GM19324 (cell line): ENCODE results near the gene VPS11.
"Not testable (repeated sequence)": the region's sequence is repeated elsewhere in the genome, so short reads cannot be mapped to it uniquely, and the experiment has no call there.

Experiments used
- ATAC-seq: cut with Tn5 transposase; IDR thresholded peaks from one replicate; pipeline ENCODE4 v1.9.1; 2021; ENCODE audit warnings: mild to moderate bottlenecking, moderate library complexity; ENCODE audit not compliant: unreplicated experiment, low FRiP score

The VPS11 gene

DNA sequence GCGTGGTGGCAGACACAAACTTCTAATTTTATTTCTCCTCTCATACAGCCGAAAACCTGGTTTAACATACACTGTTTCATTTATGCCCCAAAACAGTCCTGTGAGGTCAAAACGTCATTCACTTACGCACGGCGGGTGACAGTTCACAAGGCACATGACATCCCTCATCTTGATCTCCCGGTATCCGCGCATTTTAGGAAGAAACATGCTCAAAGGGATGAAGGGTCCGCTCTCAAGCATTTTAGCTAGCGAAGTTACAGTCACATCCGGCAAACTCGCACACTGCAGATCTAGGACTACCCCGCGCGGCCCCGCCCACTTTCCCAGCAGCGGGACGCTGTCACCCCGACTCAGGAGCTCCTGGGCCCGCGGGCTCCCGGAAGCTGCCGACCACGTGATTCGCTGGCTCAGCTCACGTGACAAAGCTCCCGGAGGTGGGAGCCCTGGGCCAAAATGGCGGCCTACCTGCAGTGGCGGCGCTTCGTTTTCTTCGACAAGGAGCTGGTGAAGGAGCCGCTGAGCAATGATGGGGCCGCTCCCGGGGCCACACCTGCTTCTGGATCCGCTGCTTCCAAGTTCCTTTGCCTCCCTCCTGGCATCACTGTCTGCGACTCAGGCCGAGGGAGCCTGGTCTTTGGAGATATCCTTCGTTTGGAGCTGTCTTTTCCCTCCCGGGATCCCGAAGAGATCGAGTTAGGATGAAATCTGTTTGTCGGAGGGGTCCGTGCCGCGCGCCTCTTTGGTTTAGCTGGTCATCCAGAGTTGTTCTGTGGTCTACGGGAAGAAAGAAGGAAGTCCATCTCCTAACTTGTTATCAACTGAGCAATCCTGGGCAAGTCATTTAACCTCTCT lies at the start of gene VPS11:
Gene VPS11, plus strand, starts transcription at position 448 of the 852 bp plus-strand sequence. Its CDS starts 6 bp downstream, at position 454.
- peak; percentile 93 for ATAC-seq

DNA sequence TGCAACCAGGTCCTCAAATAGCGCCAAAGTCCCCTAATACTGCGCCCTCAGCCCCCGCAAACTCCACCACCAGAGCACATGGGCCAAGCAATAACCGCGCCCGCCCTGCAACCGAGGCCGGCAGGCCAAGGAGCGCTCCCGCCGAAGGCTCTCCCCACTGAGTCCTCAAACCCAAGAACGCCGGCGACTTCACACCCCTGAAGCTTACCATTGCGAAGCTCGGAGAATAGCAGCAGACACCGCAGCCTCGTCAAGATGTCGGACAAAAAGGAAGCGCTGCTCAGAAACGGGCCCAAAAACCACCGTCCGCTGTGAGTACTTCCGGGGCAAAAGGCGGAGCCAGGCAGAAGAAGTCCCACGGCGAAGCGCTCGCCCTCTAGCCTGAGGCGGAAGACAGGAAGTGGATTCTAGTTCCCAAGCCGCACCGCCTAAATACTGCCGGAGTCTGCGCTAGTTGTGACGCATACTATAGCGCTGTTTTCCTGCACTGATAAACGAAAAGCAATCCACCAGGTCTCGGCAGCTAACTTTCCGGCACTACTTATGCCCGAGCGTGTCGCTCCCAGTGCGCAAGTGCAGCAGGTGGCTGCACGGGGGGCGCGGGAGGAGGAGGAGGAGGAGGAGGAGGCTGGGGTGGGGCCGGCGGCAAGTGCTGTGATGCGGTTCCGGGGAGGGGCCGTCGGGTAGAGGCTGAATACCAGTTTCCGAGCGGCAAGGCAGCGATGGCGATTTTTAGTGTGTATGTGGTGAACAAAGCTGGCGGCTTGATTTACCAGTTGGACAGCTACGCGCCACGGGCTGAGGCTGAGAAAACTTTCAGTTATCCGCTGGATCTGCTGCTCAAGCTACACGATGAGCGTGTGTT lies 49.3 kb upstream of the VPS11 start, which contains the start of the genes RPS25 and TRAPPC4:
Gene RPS25, minus strand, starts transcription at position 270 of the 865 bp plus-strand sequence. Its CDS starts 59 bp downstream, at position 211.
Gene TRAPPC4, plus strand, starts transcription at position 693 of the 865 bp plus-strand sequence. Its CDS starts 30 bp downstream, at position 723.
- peak; percentile 88 for ATAC-seq

DNA sequence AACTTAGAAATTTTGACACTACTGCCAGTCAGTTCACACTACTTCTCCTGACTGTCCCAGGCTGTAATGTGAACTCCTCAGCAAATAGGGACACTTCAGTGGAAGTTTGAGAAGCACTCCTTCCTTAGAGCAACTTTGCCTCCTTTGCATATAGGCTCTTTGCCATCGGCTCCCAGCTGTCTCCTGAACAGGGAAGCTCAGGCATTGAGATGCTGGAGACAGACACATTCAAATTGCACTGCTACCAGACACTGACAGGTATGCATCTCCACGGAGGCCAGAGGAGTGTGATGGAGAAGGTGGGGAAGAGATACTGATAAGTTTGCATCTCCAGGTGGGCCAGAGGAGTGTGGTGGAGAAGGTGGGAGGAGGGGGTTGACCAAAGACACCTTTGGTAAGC lies 47.6 kb upstream of the VPS11 start:
- no peak for ATAC-seq

DNA sequence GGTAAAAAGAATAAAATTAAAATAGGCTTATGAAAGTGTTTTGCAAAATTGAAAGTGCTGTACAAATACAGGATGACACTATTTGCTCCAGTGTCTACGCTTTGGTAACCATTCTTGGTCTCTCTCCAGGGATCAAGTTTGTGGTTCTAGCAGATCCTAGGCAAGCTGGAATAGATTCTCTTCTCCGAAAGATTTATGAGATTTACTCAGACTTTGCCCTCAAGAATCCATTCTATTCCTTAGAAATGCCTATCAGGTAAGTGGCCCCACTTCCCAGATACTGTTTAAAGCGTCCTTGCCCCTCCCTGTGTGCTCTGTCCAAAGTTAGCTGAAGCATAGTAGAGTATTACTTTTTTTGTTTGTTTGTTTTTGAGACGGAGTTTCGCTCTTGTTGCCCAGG lies 46.0 kb upstream of the VPS11 start:
- no peak for ATAC-seq

DNA sequence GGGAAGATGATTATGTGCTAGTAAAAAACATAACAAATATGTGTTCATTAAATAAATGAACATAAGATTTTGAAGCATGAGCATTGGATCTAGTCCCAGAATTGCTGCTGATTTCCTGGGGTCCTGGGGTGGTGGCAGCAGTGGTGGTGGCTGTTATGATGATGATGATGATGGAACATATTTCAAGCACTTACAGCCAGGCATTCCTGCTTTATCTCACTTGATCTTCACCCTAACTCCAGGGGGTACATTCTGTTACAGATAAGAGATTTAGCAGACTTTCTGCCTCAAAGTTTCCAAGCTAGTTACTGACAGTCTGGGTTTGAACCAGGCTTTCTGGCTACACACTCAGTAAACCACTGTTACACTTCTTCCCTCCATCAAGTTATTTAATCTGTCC lies 43.9 kb upstream of the VPS11 start:
- ATAC-seq = no peak

DNA sequence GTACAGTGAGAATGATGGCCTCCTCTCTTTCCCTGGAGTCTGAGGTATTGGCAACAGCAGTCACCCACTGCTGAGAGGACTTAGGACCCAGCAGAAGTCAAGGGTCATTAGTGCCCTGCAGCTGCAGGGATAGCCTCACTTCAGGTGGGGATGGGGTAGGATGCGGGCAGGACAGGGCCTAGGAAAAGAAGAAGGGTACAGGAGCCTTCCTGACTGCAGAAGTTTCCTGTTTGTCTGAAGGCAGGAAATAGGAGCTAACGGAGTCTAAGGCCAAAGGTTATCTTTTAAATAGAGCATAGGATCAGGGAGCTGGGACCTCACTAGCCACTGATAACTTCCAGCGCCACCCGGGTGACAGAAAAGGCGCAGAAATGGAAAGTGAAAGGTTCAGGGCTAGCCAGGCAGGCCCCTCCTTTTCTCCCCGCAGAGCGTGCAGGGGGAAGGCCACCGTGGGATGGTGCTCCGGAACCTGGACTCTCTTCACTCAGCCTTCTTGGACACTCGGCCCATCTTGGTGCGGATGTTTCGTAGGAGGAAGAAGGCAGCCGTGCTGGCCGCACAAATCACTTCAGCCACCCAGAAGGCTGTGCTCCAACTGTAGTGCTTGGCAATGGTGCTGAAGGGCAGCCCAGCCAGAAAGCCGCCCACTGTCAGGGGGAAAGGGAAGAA lies 43.1 kb upstream of the VPS11 start:
- ATAC-seq = no peak

DNA sequence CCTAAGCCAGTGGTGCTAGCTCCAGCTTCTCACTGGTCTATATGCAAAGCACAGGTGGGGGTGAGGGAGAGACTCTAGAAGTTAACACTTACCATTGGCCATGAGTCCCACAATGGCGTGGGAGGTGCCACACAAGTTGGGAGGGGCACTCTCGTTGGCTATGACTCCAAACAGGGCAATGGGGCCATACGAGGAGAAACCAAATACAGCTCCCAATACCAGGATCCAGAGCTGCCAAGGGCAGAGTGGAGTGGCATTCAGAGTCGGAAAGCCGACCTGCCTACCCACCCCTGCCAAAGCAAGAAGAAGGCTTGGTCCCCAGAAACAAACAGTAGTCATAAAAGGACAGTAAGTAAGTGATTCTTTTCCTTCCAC lies 42.5 kb upstream of the VPS11 start:
- ATAC-seq = no peak

DNA sequence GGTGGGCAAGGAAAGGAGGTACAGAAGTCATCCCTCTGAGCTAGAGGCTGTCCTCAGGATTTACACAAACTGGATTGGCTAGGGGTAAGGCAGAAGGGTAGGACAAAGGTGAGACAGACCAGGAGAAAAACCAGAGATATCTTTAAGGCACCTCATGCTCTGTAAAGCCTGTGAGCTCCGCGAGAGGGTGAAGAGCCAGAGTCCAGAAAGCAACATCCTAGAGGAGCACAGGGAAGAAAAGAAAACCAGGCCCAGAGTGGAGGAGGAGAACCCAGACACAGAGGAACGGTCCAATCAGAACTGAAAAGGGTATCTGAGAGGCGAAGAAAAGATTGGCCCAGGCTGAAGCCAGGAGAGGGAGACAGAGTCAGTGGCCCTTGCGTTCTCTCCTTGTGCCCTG lies 42.1 kb upstream of the VPS11 start:
- ATAC-seq = no peak

DNA sequence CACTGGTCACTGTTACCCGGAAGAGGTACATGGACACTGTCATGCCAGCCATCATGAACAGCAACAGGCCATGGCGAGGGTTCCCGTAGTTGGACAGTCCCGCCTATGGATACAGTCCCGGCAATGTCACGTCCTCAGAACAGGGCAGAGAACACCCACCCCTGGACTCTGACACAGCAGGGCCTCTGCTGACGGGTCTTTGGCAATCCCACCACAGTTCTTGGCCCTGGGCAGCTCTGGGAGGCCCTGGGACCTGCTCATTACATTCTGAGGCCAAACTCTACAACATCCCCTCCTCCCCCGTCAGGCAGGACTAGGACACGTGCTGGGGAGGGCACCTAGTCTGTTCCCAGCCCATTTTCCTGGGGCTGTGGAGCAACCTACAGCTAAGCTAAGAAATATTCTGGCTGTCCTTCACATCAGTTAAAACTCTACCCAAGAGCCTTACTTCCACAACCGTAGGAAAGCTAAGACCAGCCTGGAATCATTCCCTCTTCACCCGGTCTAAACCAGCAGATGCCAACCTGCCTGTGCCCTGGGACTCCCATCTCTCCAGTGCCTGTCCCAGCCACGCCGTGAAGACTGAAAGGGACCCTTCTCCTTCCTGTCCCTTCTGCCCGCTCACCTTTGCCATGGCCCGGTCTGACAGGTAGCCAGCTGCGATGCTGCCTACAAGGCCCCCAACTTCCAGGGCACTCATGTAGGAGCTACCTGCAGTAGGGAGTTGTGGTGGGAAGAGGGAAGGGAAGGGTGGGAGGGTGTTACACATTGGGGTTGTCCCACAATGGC lies 41.4 kb upstream of the VPS11 start:
- ATAC-seq = no peak

DNA sequence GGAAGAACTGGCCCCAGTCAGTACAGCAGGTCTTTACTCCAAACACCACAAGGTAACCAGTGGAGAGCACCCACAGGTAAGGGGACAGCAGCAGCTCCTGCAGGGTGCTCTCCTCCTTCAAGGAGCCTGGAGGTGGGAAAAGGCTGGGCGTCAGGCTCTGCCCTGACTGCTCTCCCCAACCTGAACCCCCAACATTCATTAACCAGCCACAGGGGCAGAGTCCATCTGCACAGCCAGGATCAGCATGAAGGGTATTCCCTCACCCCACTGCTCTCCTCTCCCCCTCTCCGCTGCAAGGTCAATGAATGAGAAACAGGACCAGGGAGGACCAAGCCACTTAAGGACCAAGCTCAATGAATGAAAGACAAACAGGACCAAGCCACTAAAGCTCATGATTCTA lies 40.6 kb upstream of the VPS11 start:
- no peak for ATAC-seq

DNA sequence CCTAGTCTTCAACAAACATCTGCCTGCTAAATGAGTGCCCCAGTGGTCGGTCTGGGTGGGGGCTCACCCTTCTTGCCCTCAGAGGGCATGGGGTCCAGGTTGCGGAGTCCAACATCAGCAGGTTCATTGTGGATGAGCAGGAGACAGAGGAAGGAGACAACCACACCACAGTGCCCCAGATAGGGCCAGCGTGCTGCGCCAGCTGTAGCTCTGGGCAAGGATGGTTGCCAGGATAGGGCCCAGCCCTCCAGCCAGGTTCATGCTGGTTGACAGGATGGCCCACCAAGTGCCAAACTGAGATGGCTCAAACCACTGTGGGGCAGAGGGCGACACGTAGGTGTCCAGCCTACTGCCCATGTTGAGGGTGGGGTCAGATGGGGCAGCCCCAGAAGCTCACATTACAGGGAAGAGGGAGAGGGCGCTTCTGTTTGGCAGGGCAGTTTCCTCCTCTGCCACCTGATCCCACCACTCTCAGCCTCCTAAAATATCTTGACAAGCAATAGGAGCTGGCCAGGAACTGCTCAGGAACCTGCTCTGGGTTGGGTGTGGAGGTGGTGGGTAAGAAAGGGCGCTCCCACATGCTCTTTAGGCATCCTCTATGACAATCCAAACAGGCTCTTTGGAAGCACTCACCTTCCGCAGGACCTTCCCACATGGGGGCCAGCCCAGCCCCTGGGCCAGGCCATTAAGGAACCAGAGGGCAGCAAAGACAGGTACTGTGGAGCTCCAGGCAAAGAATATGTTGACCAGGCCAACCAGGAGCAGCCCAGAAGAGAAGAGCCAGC lies 39.9 kb upstream of the VPS11 start:
- no peak for ATAC-seq

DNA sequence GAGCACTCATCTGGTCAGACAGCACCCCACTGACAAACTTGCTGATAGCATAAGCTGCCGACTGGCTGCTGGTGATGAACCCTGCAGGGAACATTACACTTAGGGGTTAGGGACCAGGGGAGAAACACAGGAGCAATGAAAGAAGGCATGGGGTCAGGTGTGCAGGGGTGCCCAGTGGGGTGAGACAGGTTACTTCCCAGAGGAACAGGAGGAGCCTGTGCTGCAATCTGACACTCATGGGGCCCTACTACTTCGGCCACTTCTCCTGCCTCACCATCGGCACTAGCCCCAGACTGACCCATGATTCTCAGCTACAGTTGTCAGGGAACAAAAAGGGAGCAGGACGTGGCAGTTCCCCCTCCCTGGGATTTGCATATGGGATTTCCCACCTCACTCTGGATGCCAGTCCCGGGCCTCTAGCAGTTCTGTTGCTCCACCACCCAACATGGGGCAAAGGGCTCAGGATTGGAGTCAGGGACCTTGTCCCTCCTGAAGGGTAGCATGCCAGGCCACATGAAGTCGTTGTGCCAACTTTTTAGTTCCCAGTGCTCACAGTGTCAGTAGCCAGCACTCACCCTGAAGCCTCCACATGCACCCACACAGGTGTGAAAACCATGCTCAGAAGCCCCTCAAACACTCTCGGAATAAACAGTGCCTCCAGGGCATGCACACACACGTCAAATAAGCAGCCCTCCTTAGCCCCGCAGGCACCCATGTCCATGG lies 39.1 kb upstream of the VPS11 start:
- ATAC-seq = no peak

DNA sequence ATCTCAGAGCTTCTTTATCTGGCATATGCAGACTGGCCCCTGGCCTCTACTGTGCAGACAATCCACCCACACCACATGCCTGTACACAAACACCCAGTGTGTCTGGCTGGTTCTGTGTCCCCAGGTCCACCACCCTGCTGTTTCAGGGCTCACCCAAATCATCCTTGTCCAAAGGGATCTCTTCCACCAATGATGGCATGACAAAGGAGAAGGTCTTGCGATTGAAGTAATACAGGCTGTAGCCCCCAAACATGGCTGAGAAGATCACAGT lies 38.6 kb upstream of the VPS11 start:
- ATAC-seq = no peak

DNA sequence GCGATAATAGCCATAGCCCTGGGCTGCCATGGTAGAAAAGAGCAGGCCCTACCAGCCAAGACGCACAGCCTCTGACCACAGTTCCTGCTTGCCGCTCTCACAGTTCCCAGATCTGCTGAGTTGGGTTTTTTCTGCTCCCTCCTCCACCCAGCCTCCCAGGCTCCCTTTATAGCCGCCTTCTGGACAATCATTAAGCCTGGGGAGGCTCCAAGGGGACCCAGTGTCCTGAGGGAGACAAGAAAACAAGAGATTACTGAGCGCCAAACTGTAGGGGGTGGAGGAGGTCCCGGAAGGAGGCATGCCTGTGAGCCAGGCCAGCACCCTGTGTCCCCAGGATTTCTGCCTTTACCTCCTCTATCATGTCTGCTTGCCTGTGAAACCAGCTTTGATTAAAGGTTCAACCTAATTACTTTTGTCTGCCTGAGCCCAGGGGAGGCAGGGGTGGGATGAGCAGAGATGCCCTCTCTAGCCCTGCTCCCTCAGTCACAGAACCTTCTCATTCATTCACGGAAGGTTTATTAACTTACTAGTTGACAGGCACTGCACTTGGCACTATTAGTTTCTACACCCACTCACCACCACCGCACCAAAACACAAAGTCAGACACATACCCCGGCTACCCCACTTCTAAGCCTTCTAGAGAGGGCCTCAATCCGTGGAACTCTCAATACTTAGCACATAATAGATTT lies 38.1 kb upstream of the VPS11 start:
- ATAC-seq = no peak

DNA sequence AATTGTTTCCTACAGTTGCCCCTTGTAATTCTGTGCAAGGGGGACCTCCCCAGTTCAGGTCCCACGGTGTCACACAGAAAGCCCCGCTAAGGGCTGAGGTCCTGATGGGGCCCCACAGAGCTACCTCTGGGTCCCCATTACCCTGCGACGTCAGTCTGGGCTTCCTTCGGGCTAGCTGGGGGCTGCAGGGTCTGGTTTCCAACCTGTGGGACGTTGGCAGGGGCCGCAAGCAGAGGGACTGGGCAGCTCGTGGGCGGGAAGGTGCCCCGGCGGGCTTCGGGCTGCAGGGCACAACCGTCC lies 37.6 kb upstream of the VPS11 start:
- peak; percentile 9 for ATAC-seq

DNA sequence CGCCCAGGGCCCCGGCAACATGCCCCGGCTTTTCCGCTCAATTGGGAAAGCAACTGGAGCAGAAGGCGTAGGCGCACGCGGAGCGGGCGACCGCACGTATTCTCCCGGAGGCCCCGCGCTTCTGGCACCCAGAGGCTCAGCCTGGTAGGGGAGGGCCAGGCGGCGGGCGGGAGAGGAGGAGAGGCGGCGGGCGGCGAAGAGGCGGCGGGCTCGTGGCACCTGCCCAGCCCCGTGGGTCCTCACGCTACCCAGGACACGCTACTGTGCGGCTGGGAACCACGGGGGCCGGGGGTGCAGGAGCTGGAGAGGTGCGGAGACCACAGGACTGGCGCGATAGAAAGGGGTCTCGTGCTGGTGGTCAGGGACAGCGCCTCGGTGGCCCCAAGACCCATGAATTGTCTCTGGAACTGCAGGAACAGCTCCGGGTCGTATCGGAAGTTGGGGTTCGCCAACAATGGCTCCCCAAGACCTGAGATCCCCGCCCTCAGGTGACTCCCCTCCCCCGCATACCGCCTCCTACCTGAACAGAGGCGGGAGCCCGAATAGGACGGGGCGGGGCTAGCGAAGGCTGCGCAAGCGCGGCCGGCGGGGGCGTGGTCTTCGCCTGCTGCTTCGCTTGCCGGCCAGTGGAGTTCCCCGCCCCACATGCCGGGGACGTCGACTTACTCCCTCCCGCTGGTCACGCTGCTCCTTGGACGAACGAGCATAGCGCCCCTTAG lies 37.1 kb upstream of the VPS11 start, which contains the start of gene SLC37A4:
Gene SLC37A4, minus strand, starts transcription at position 549 of the 719 bp plus-strand sequence.
- ATAC-seq = peak; percentile 86

DNA sequence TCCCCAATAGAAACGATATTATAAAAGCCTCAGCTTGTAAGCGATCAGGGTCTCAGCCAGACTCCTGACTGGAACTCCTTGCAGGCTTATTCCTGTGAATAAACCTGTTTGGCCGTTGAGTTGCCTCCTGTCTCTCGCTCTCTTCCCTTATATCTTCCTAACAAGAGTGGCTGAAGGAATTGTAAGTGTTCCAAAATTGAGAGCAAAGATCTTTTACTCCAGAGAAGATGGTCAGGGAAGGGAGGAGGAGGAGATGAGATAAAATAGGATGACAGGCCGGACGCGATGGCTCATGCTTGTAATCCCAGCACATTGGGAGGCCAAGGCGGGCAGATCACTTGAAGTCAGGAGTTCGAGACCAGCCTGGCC lies 35.7 kb upstream of the VPS11 start:
- ATAC-seq = no peak

DNA sequence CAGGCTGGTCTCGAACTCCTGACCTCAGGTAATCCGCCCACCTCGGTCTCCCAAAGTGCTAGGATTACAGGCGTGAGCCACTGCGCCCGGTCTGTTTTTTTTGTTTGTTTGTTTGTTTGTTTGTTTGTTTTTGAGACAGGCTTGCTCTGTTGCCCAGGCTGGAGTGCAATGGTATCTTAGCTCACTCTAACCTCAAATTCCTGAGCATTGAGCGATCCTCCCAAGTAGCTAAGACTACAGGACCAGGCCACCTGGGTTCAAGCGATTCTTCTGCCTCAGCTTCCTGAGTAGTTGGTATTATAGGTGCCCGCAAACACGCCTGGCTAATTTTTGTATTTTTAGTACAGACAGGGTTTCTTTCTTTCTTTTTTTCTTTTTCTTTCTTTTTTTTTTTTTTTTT lies 34.2 kb upstream of the VPS11 start:
- not testable (repeated sequence) for ATAC-seq
